GM21528 (cell line): ENCODE measurements around the gene GAB4.

Experiments
- ATAC-seq: cut with Tn5 transposase; IDR thresholded peaks from one replicate; pipeline ENCODE4 v1.9.1; 2021; ENCODE audit warnings: mild to moderate bottlenecking, moderate library complexity; ENCODE audit not compliant: unreplicated experiment, low FRiP score

The GAB4 gene

GRCh38 chr22:16989915-16990314 is 18.1 kb downstream of the GAB4 start:
- no peak for ATAC-seq

- ATAC-seq: no peak
Measured at GRCh38 chr22:16988257-16988656, 19.8 kb downstream of the GAB4 start.

DNA sequence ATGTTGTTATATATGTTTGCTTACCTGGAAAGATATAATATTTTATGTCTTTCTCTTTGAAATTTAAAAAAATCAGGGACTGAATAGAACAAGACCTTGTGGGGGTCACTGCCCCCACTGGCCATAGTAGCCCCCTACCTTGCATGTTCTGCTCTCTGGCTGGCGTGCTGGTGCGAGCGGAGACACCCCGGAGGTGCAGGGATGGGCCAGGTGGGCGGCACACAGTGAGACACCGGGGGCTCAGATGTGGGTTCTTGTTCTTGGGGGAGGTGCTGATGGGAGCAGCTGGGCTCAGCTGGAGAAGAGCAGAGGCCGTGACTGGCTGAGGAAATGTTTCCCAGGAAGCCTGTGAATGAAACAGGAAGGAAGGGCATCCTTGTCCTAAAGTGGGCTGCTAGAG is 20.2 kb downstream of the GAB4 start:
- no peak for ATAC-seq

DNA sequence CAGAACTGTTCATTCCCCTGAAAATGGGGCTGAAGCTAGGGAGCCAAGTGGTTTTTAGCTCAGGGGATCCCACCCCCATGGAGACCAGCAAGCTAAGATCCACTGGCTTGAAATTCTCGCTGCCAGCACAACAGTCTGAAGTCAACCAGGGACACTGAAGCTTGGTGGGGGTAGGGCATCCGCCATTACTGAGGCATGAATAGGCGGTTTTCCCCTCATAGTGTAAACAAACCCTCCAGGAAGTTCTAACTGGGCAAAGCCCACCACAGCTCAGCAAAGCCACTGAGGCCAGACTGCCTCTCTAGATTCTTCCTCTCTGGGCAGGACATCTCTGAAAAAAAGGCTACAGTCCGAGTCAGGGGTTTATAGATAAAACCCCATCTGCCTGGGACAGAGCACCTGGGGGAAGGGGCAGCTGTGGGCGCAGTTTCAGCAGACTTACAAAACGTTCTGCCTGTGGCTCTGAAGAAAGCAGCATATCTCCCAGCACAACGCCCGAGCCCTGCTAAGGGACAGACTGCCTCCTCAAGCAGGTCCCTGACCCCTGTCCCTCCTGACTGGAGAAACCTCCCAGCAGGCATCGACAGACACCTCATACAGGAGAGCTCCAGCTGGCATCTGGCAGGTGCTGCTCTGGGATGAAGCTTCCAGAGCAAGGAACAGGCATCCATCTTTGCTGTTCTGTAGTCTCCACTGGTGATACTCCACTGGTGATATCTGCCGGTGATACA is 32.7 kb downstream of the GAB4 start:
- ATAC-seq: no peak

- ATAC-seq: no peak
Measured at GRCh38 chr22:16974298-16975084, 33.5 kb downstream of the GAB4 start.

GRCh38 chr22:16973591-16974297 is 34.3 kb downstream of the GAB4 start:
- ATAC-seq: no peak

GRCh38 chr22:16972311-16972710 is 35.7 kb downstream of the GAB4 start:
- no peak for ATAC-seq

DNA sequence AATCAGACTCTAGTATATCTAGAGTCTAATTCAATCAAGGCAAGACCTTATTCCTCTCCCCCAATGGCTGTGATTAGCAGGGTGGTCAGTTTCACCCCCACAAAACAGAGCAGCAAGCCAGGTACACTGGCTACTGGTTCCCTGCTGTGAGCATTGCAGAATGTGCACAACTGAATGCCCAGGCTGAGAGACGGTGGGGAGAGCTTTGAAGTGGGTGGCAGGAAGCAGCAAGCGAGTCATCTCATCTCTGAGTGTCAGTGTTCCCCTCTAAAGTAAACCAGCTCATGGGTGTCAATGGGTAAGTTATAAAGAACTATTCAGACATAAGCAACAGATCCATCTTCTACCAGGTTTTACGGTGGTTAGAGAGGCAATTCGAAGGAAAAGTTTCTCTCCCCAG is 37.6 kb downstream of the GAB4 start:
- ATAC-seq: no peak

DNA sequence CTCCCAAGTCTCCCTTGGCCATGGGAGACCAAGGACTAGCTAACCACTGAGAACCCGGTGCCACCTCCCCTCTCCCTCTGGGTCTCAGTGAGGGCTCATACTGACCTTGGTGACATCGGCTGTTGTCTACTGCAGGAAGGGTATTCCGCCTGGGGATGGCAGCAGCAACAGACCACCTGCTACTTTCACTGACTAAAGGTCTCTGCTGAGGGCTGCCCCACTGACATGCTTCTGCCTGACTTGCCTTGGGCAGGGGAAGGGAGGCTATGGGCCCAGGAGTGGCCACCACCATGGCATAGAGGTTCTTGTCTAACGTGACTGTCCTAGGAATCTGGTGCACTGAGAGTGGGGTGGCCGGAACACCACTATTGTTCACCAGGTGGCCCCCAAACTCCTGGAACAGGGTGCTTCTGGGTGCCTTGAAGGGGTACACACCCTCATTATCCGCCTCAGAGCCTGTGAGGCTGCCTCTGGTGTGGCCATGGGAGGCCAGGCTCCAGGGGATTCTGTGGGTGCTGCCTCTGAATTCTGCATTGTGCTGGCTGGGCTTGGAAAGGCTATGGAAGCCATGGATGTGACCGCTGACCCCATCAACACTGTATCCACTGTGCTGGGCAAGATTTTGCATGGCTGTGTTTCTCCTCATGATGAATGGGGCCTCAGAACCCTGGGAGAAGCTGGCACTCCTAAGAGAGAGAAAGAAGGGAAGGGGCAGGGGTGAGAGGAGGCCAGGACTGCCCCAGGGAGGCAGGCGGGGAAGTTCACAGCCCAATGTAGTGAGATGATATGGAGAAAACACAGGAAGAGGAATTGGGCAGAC is 38.3 kb downstream of the GAB4 start:
- no peak for ATAC-seq

DNA sequence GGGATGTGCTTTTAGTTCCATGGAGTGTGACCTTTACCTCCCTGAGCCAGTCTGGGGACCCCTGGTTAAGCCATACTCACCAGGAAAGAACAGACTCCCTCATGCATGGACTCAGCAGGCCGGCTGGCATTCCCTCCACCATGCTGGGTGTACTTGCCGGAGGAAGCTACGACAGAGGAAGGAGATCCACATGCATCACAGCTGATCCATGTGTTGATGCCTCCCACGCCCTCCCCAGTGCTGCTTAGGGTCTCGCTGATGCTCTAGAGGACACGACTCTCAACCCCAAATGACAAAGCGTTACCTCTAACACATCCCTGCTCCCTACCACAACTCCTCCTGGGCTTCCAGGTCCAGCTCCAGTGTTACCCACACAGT is 39.8 kb downstream of the GAB4 start:
- no peak for ATAC-seq

DNA sequence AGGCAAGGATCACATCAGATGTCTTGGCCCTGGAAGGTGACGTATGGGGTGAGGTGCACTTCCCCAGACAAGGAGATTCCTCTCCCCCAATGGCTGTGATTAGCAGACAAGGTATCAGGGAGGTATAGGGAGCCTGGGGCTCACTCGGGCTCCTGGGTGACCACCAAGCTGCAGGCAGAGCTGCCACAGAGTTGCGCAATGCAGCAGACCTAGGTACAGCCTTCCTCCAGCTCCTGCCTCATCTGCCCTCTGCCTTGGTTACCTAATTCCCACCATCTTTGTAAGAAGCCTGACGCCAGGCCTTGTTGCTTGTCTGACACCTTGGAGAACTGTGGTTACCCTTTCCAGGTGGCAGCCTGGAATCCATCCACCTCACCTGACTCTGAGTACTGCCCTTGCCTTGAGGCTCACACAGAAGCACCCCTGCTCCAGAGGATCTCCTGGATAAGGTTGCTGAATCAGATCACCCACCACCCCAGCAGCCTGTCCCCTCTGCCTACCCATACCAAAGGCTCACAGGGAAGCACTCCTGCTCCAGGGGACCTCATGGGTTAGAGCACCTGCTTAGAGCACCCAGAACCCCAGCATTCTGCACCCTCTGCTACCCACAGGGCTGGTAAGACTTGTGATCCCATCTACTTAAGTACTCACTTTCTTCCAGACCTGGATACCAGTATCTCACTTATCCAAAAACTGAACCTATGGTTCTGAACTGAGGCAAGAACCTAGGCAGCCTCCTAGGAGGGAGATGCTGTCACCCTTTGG is 40.4 kb downstream of the GAB4 start:
- no peak for ATAC-seq

- no peak for ATAC-seq
Measured at GRCh38 chr22:16966251-16966650, 41.8 kb downstream of the GAB4 start.

- no peak for ATAC-seq
Measured at GRCh38 chr22:16965560-16965959, 42.5 kb downstream of the GAB4 start.

- ATAC-seq: no peak
Measured at GRCh38 chr22:16965083-16965482, 42.9 kb downstream of the GAB4 start.

- no peak for ATAC-seq
Measured at GRCh38 chr22:16964366-16964765, 43.7 kb downstream of the GAB4 start.

DNA sequence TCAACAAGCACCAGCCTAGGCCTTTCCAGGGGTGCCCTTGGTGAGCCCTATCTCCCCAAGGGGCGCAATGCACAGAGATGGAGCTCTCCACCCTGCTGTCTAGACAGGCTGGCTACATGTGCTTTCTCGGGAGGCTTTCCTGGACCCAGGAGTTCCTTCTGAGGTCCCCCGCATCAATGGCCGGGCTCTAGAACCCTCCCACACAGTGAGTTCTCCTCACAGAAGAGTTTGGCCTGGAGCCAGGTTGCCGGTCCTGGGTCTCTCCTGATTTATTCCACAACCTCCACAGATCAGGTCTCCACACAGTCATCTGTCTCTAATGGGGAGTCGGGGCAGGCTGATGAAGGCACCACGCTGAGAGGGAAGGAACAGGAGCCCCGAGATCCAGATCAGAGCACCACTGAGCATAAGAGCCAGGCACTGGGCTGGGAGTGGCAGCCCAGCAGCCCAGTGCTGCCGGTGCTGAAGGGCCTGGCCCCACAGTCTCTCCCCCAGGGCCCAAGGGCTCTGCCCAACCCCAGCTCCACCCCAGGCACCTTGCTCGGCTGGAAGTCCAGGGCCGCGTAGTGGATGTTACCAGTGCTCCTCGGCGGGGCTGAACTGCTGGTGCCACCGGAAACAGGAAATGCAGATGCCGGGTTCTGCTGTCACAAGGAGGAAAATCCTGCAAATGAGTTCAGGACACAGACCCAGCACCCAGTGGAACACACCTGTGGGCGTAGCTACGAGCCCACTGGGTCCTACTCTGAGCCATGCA is 44.7 kb downstream of the GAB4 start:
- ATAC-seq: no peak

GRCh38 chr22:16962501-16962900 is 45.5 kb downstream of the GAB4 start:
- no peak for ATAC-seq

GRCh38 chr22:16961477-16962186 is 46.4 kb downstream of the GAB4 start:
- no peak for ATAC-seq

GRCh38 chr22:16960884-16961249 is 47.2 kb downstream of the GAB4 start:
- no peak for ATAC-seq
